NCI-H2029 (cell line): ENCODE measurements around the gene TRIOBP.

ENCODE experiments used
- DNase-seq: peaks from one replicate; lab custom pipeline; 2025; lab: John Stamatoyannopoulos, UW

Gene TRIOBP

GRCh38 chr22:37732699-37733607 is 36.1 kb downstream of the TRIOBP start:
- DNase-seq, result no peak

GRCh38 chr22:37733625-37734401 is 37.0 kb downstream of the TRIOBP start:
- no peak for DNase-seq

- no peak for DNase-seq
Observed at GRCh38 chr22:37734402-37734700, 37.5 kb downstream of the TRIOBP start.

- DNase-seq, result no peak
Observed at GRCh38 chr22:37734964-37735451, 38.2 kb downstream of the TRIOBP start.

GRCh38 chr22:37739035-37739434 is 42.2 kb downstream of the TRIOBP start:
- DNase-seq, result no peak

GRCh38 chr22:37739611-37740049 is 42.8 kb downstream of the TRIOBP start:
- no peak for DNase-seq

GRCh38 chr22:37740455-37741311 is 43.8 kb downstream of the TRIOBP start:
- no peak for DNase-seq

GRCh38 chr22:37741312-37741795 is 44.5 kb downstream of the TRIOBP start:
- peak; percentile 92 for DNase-seq

- DNase-seq, result no peak
Observed at GRCh38 chr22:37742376-37743171, 45.7 kb downstream of the TRIOBP start.

- DNase-seq, result no peak
Observed at GRCh38 chr22:37744589-37744988, 47.7 kb downstream of the TRIOBP start.

GRCh38 chr22:37745548-37746365 is 48.9 kb downstream of the TRIOBP start:
- peak; percentile 73 for DNase-seq

GRCh38 chr22:37746366-37747079 is 49.7 kb downstream of the TRIOBP start:
- DNase-seq, result no peak

- no peak for DNase-seq
Observed at GRCh38 chr22:37747080-37747714, 50.3 kb downstream of the TRIOBP start.

- DNase-seq, result no peak
Observed at GRCh38 chr22:37747715-37748100, 50.9 kb downstream of the TRIOBP start.

- DNase-seq, result no peak
Observed at GRCh38 chr22:37748659-37749058, 51.8 kb downstream of the TRIOBP start.

- no peak for DNase-seq
Observed at GRCh38 chr22:37749226-37749625, 52.4 kb downstream of the TRIOBP start.

- DNase-seq, result no peak
Observed at GRCh38 chr22:37749831-37750595, 53.2 kb downstream of the TRIOBP start.

GRCh38 chr22:37750596-37751162 is 53.8 kb downstream of the TRIOBP start:
- peak; percentile 57 for DNase-seq
